Memory B cell (primary cell): ENCODE results near the gene MYBPH.

ENCODE experiments used
- ATAC-seq: fragments of 150-1000 bp; cut with Tn5 transposase; 2 replicates; pipeline ENCODE4 v1.10.0; 2021; ENCODE audit warnings: low read depth, mild to moderate bottlenecking, moderate library complexity
- DNase-seq, 2 donors: peaks; one replicate each; pipeline ENCODE4 v3.0.0; 2022; ENCODE audit warnings: low spot score in 2 of 2
- H3K27ac Mint-ChIP-seq: one replicate; pipeline ENCODE4 v1.8.0; 2022; ENCODE audit warnings: mild to moderate bottlenecking, moderate library complexity, mixed read lengths
- H3K27me3 Mint-ChIP-seq: one replicate; pipeline ENCODE4 v1.8.0; 2022; ENCODE audit warnings: mixed read lengths
- H3K36me3 Mint-ChIP-seq: one replicate; pipeline ENCODE4 v1.8.0; 2022; ENCODE audit warnings: mild to moderate bottlenecking, mixed read lengths
- H3K4me1 Mint-ChIP-seq: one replicate; pipeline ENCODE4 v1.8.0; 2022; ENCODE audit warnings: mixed read lengths
- H3K4me3 Mint-ChIP-seq: one replicate; pipeline ENCODE4 v1.8.0; 2022; ENCODE audit warnings: mild to moderate bottlenecking, moderate library complexity, mixed read lengths
- H3K9me3 Mint-ChIP-seq: one replicate; pipeline ENCODE4 v1.8.0; 2022; ENCODE audit warnings: mixed read lengths

MYBPH gene

GRCh38 chr1:203133970-203134725 is 41.5 kb downstream of the MYBPH start:
- peaks cover 13% of the 10 kb centered on the region for H3K27me3 Mint-ChIP-seq
- no peaks in the 10 kb centered on the region for H3K9me3 Mint-ChIP-seq
- no peak for ATAC-seq
- no peak overlapping the region for H3K27ac Mint-ChIP-seq
- no peak for DNase-seq
- H3K36me3 Mint-ChIP-seq, result no peaks in the 10 kb centered on the region
- H3K4me3 Mint-ChIP-seq, result no peak overlapping the region
- peaks cover 6% of the 10 kb centered on the region for H3K4me1 Mint-ChIP-seq

GRCh38 chr1:203131548-203132200 is 44.0 kb downstream of the MYBPH start:
- DNase-seq, result no peak
- no peak overlapping the region for H3K4me3 Mint-ChIP-seq
- no peak for ATAC-seq
- no peaks in the 10 kb centered on the region for H3K36me3 Mint-ChIP-seq
- H3K9me3 Mint-ChIP-seq, result no peaks in the 10 kb centered on the region
- H3K27ac Mint-ChIP-seq, result no peak overlapping the region
- peaks cover 11% of the 10 kb centered on the region for H3K4me1 Mint-ChIP-seq
- peaks cover 18% of the 10 kb centered on the region for H3K27me3 Mint-ChIP-seq

- Mint-ChIP-seq H3K36me3 (no peaks in the 10 kb centered on the region), H3K27me3 (peaks cover 15% of the 10 kb centered on the region), H3K4me1 (peaks cover 8% of the 10 kb centered on the region), H3K9me3 (no peaks in the 10 kb centered on the region), H3K27ac (no peak overlapping the region), H3K4me3 (no peak overlapping the region)
- ATAC-seq, result no peak
- DNase-seq, result no peak
Measured at GRCh38 chr1:203130358-203130985, 45.2 kb downstream of the MYBPH start.

GRCh38 chr1:203129501-203130231 is 46.0 kb downstream of the MYBPH start:
- ATAC-seq, result no peak
- Mint-ChIP-seq H3K36me3 (no peaks in the 10 kb centered on the region), H3K9me3 (no peaks in the 10 kb centered on the region), H3K4me3 (no peak overlapping the region), H3K27me3 (peaks cover 15% of the 10 kb centered on the region), H3K27ac (no peak overlapping the region), H3K4me1 (peaks cover 8% of the 10 kb centered on the region)
- DNase-seq, result no peak

- no peak overlapping the region for H3K27ac Mint-ChIP-seq
- no peaks in the 10 kb centered on the region for H3K36me3 Mint-ChIP-seq
- H3K9me3 Mint-ChIP-seq, result no peaks in the 10 kb centered on the region
- peaks cover 8% of the 10 kb centered on the region for H3K4me1 Mint-ChIP-seq
- H3K4me3 Mint-ChIP-seq, result no peak overlapping the region
- no peak for ATAC-seq
- DNase-seq, result no peak
- H3K27me3 Mint-ChIP-seq, result peaks cover 19% of the 10 kb centered on the region
Measured at GRCh38 chr1:203128716-203129500, 46.7 kb downstream of the MYBPH start.

- Mint-ChIP-seq H3K4me1 (peaks cover 10% of the 10 kb centered on the region), H3K36me3 (no peaks in the 10 kb centered on the region), H3K4me3 (no peak overlapping the region), H3K9me3 (no peaks in the 10 kb centered on the region), H3K27ac (no peak overlapping the region), H3K27me3 (peaks cover 21% of the 10 kb centered on the region)
- ATAC-seq (no peak), DNase-seq (no peak)
Measured at GRCh38 chr1:203128431-203128715, 47.3 kb downstream of the MYBPH start.

- Mint-ChIP-seq H3K27ac (no peak within 1 kb of the TSS), H3K27me3 (peaks cover 21% of the 10 kb centered on the region), H3K9me3 (no peaks in the 10 kb centered on the region), H3K4me1 (peaks cover 10% of the 10 kb centered on the region), H3K4me3 (peak within 1 kb of the TSS; percentile 0), H3K36me3 (no peaks in the 10 kb centered on the region)
- DNase-seq (no peak), ATAC-seq (no peak)
Measured at GRCh38 chr1:203127666-203128430, 47.8 kb downstream of the MYBPH start, which contains the start of gene ADORA1. TSS of gene ADORA1 (plus strand) at chr1:203127726. CDS start at chr1:203128842, 1,116 bp downstream.

GRCh38 chr1:203126866-203127665 is 48.6 kb downstream of the MYBPH start:
- Mint-ChIP-seq H3K36me3 (no peaks in the 10 kb centered on the region), H3K4me3 (peak overlapping the region; percentile 0), H3K27me3 (peaks cover 24% of the 10 kb centered on the region), H3K27ac (no peak overlapping the region), H3K9me3 (no peaks in the 10 kb centered on the region), H3K4me1 (peaks cover 10% of the 10 kb centered on the region)
- DNase-seq (no peak), ATAC-seq (no peak)

- Mint-ChIP-seq H3K4me1 (peaks cover 13% of the 10 kb centered on the region), H3K9me3 (no peaks in the 10 kb centered on the region), H3K36me3 (no peaks in the 10 kb centered on the region), H3K4me3 (no peak overlapping the region), H3K27me3 (peaks cover 27% of the 10 kb centered on the region), H3K27ac (no peak overlapping the region)
- DNase-seq (no peak), ATAC-seq (no peak)
Measured at GRCh38 chr1:203126151-203126865, 49.3 kb downstream of the MYBPH start.

- Mint-ChIP-seq H3K27ac (no peak overlapping the region), H3K4me3 (no peak overlapping the region), H3K4me1 (peaks cover 13% of the 10 kb centered on the region)
Measured at GRCh38 chr1:203124546-203125317, 50.9 kb downstream of the MYBPH start.

GRCh38 chr1:203124011-203124410 is 51.6 kb downstream of the MYBPH start:
- Mint-ChIP-seq H3K4me3 (no peak overlapping the region), H3K4me1 (peaks cover 13% of the 10 kb centered on the region), H3K27ac (no peak overlapping the region), H3K27me3 (peaks cover 37% of the 10 kb centered on the region), H3K36me3 (no peaks in the 10 kb centered on the region), H3K9me3 (no peaks in the 10 kb centered on the region)
- DNase-seq, result no peak
- ATAC-seq, result no peak

More at GRCh38 chr1:203124546-203125317, 50.9 kb downstream of the MYBPH start:
- ATAC-seq, result no peak
- DNase-seq, result no peak
- no peaks in the 10 kb centered on the region for H3K36me3 Mint-ChIP-seq
- peaks cover 38% of the 10 kb centered on the region for H3K27me3 Mint-ChIP-seq
- no peaks in the 10 kb centered on the region for H3K9me3 Mint-ChIP-seq
